Mucosa of gallbladder (tissue), 1 donor: ENCODE measurements around the gene PYM1. TPM values are rescaled to one million over a fixed set of nuclear protein-coding genes. Genes with fewer than 3 reads are reported as not detected.
"Not testable (repeated sequence)": the region's sequence is repeated elsewhere in the genome, so short reads cannot be mapped to it uniquely, and the experiment has no call there.

Experiments used
- DNase-seq: peaks from one replicate; pipeline ENCODE4 v3.0.0-alpha.2; 2020; ENCODE audit warnings: low spot score
- total RNA-seq: library from RNA; stranded (reverse); gene quantifications from one replicate; pipeline ENCODE4 v1.2.1, GENCODE V29; 2021
- donor health status: DM: no; HTN: no; CAD: no.

The PYM1 gene
- total RNA-seq, 1 donor from 2014 or later, result 25.1 TPM

DNA sequence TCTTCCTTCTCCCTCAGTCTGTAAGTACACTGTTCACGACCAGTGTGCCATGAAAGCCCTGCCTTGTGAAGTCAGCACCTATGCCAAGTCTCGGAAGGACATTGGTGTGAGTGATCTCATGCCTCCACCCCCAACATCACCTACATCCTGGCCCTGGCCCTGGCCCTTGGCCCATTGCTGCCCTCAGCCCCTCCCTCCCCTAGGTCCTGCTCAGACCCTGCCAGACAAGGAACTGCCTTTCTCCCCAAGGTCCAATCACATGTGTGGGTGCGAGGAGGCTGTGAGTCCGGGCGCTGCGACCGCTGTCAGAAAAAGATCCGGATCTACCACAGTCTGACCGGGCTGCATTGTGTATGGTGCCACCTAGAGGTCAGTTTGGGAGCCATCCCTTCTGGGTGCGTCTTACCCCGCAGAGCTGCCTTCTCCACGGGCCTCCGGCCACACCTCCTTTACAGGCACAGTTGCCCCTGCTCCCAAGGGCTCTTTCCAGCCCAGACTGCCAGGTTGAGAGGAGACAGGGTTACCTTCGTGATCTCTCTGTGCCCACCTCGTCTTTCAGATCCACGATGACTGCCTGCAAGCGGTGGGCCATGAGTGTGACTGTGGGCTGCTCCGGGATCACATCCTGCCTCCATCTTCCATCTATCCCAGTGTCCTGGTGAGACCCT, 12.5 kb upstream of the PYM1 start:
- DNase-seq, result peak; percentile 91

DNA sequence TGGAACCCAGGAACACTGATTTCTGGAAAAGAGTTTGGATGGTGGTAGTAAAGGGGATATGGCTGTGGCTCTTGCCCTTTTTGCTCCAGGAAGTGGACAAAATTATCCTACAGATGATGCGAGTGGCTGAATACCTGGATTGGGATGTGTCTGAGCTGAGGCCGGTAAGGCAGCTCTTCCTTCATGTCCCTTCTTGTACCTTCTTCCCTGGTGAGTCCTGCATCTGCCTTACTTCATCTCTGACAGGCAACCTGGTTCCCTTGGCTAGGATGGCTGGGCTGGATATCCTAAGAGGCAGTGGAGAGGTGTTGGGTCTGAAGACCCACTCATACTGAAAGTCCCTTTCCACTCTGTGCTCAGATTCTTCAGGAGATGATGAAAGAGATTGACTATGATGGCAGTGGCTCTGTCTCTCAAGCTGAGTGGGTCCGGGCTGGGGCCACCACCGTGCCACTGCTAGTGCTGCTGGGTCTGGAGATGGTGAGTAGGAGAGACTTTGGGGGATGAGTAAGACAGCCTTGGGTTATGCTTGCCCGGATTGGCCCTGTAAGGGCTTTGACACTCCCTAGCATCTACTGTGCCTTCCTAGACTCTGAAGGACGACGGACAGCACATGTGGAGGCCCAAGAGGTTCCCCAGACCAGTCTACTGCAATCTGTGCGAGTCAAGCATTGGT, 11.3 kb upstream of the PYM1 start:
- no peak for DNase-seq

DNA sequence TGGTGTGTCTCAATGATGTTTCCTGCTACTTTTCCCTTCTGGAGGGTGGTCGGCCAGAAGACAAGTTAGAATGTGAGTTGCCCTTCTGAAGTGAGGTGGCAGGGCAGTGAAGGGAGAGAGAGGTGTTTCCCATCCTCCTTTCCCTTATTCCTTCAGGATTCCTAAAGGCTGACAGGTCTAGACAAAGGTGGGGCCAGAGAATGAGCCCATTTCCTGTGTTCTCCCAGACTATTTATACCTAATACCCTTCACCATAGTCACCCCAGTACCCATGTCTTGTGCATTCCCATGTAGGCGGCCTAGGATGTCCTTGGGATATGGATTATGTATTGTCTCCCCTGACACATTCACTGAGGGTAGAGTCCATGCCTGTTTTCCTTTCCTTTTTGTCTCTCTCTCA, 10.3 kb upstream of the PYM1 start:
- no peak for DNase-seq

DNA sequence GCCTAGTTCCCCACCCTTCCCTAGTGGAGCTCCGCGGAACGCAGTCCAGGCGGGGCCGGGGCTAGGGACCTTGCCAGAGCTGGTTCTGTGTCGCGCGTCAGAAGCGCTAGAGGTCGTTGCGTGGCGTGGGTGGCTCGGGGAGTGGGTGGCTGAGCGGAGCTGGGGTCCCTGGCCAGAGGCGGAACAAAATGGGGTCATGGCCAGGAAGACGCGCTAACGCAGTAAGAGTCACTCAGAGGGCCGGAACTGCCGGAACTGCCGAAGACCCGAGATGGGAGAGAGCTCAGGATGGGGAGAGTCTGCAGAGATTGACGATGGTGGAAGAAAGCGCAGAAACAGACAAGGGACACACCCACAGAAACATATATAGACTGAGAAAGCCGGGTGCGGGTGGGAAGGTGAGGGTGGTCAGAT, 8.1 kb upstream of the PYM1 start:
- DNase-seq, result peak; percentile 16

DNA sequence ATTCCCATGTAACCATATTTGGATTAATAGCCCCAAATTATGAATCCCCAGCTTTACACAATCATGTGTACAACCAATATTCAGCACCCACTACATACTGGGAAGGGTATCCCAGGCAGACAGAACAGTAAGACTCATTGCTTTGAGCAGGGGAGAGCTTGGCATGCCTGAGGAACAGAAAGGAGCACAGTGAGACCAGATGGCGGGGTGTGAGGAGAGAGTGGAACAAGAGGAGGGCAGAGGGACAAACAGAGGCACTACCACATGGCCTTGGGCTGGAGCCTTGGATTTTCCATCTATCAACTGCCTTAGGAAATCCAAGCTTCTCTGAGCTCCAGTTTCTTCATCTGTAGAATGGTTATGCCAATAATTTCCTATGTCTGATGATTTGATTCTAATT, 7.1 kb upstream of the PYM1 start:
- no peak for DNase-seq

DNA sequence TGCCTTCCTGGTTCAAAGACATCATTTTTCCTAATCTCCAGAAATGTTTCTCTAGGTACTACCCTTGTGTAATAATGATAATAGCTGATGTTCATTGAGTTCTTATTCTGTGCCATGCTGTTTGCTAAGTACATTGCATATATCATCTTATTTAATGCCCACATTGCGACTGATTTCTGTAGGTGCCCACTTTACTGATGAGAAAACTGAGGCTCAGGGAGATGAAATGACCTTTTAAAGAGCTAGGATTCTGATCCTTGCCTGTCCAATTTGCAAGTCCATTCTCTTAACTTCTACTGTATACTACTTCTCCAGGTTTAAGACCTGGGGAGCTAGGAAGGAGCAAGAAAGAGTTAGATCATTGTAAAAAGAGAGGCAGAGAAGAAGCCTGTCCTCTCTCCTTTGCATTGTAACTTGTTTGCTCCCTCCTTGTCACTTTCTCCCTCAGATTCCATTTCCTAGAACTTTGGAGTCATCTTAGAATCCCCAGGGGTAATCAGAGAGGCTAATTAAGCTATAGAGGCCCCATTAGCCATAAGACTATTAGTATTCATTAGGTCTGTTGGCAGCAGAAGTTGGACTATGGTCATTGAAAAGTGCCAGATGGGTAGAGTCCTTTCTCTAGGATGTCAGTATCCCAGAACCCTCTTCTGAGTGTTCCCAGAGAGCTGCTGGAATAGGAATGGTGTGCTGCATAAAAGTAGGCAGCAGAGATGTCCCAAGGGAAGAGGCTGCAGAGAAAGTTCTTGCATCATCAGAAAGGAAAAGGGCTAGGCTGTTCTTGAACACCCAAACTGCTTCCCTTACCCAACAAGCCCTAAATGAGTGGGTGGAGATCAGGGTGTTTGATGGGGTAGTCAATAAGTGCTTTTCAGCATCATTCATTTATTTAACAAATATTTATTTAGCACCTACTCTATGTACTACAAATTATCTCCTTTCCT, 6.4 kb upstream of the PYM1 start:
- no peak for DNase-seq

DNA sequence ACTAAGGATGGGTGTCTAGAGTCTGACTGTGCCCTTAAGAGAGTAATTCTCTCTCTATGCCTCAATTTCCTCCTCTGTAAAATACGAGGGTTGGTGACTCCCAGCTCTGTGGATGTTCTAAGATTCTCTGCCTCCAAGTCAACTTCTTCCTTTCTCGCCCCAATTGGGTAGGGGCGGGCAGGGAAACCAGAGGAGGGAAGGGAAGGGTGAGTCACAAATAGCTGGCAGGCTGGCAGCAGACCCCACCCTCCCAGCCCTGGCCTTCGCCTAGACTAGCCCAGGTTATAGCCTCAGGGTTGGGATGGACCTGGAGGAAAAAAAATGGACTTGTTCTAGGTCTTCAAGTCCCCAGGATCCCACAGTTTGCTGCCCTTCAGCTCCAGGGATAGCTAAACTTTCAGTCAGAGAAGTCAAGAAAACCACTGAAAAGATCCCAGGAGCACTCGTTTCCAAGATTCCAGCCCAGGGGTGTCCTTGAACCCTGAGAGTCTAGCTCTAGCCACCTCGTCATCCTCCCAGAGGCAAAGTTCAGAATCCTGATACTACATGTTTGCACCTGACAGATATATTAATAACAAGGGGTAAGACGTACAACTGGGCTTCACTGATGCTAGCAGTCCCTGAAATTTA, 5.6 kb upstream of the PYM1 start:
- no peak for DNase-seq

DNA sequence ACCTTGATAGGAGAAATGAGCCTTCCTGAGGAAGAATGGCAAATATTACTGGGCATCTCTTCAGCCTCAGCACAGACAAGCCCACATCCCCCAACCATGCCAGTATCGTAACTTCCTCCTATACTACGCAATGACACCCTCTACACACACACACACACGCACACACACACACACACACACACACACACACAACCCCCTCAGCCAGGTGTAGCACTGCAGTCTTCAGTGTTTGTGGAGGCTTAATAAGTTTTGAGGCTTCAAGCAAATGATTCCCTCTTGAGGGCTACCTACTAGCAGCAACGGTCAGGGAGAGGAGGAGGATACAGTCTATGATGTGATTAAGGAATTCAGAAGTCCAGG, 4.8 kb upstream of the PYM1 start:
- no peak for DNase-seq

DNA sequence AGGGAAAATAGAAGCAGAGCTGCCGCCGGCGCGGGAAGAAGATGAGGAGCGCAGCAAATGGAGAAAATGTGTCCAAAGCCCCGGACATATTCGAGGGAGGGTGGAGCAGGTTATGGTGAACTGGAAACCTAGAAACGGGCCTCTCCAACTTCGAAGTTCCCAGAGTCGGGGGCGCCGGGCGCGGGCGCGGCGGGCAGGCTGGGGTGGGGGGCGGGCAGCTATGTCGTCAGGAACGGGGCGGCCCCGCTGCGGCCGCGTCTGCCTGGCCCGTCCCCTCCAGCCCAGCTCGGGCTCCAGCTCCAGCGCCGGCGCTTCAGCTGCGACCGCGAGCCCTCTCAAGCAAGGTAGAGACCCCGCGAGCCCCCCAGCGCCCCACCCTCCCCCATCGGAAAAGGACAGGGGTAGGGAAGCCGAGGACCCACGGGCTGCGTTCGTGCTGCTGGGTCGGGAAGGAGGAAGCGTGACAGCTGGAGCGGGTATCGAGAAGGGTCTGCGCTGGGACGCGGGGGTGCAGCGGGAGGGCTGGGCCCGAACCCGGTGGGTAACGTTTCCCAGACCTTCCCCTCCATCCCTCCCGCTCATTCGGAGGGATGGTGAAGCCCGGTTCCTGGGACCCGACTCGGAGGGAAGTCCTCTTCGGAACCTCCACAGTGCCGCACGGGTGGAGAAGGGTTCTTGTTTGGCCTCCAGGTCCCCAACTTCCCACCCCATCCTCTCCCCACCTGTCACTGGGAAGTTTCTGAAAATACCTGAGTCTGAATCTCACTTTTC, 4.3 kb upstream of the PYM1 start:
- peak; percentile 42 for DNase-seq

DNA sequence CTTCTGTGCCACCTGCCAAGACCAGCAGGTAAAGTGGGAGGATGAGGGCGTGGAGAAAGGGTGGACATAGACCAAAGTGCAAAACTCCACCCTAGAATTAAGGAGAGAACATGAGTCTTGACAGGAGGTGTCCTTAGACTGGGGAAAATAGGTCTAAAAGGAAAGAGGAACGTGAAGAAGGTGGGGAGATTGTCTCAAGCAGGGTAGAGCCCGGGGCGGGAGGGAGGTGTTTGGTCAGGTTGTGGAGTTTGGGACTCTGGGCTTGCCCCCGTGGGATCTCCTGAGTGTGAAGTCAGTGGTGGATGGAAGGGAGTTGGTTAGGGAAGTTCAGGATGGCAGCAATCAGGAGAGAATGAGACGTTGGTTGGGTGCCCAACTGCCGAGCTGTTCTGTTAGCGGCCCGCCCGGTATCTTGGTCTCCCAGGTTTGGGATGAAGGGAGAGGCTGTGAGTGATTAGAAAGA, 3.7 kb upstream of the PYM1 start:
- no peak for DNase-seq

DNA sequence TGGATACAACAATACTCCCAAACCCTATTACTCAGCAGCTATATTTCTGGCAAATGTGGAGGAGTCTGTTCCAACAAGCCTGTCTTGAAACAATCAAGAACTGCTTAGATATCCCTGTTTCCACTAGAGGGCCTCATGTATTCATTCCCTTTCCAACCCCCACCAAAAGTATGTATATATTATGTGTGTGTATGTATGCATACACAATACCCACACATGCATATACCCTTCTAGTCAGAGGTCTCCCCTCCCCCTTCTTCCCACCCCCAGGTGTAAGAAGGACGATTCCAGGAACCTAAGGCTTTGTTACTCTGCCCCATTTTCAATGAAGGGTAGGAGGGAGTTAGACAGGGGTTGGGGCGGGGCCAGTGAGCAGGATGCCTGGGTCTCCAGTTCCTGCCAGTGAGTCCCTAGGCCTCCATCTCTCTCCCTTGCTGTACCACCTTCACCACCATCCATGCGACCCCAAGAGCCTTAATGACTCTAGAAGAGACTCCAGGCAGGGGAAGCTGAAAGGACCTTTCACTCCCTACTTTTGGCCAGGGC, 3.1 kb upstream of the PYM1 start, which contains the start of gene DGKA:
TSS of gene DGKA (plus strand) at position 392 of the 546 bp plus-strand sequence. CDS start 5,342 bp downstream, outside the sequence.
- DNase-seq, result peak; percentile 21

DNA sequence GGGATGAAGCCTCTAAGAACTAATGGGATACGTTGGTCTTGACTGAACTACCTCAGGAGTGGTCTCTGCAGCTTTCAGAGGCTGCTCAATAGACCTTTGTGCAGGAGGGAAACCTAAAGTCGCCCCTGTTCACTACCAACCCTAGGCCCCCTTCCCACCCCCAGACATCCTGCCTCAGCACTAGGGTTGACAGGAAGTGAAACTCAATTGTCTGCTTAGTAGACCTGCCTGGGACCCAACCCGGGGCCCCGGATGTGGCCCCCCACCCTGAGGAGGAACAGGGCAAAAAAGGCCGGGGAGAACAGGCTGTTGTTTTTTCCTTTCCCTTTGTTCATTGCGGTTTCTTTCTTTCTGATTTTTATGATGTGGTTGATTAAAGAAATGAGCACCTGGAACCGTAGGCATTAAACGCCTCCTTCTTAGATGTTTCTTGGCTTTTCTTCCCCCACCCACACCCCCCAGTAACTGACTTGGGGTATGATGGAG, 1.7 kb upstream of the PYM1 start:
- DNase-seq, result peak; percentile 28

DNA sequence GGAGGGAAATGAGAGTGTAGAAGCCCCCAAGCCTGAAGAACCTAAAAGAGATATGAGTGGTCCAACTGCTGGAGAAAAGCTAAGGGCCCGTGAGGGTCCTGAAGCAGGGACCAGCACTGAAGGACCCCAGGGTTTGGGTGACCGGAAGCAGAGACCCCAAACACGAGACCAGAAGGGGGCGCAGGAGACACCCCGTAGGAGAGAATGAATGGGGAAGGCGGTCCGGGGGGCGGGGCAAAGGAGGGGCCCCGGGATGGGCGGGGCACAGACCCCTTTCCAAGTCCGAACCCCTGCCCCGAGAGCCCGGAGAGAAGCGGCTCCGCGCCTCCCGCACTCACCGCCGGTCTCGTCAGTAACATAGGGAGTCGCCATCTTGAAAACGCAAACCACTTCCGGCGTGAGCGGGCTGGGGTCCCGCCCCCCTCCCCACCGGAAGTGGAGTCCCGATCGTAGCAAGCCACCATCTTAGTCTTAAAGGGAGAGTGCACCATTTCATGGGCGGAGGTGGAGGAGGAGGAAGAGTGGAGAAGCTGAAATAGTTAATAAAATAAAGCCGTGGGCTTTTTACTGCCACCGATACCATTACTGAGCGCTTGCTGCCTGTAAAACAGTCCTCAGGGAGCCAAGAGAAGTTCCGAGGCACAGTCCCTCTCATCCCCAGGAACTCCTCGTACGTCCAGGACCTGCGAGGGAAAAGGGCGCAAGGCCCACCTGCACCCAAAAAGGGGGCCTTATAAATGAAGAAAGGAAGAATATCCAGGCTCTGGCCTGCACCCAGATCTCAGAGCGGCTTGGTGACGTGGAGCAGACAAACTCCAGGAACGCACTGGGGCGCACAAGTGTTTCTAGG, 731 bp downstream of the PYM1 start:
- DNase-seq, result peak; percentile 89

DNA sequence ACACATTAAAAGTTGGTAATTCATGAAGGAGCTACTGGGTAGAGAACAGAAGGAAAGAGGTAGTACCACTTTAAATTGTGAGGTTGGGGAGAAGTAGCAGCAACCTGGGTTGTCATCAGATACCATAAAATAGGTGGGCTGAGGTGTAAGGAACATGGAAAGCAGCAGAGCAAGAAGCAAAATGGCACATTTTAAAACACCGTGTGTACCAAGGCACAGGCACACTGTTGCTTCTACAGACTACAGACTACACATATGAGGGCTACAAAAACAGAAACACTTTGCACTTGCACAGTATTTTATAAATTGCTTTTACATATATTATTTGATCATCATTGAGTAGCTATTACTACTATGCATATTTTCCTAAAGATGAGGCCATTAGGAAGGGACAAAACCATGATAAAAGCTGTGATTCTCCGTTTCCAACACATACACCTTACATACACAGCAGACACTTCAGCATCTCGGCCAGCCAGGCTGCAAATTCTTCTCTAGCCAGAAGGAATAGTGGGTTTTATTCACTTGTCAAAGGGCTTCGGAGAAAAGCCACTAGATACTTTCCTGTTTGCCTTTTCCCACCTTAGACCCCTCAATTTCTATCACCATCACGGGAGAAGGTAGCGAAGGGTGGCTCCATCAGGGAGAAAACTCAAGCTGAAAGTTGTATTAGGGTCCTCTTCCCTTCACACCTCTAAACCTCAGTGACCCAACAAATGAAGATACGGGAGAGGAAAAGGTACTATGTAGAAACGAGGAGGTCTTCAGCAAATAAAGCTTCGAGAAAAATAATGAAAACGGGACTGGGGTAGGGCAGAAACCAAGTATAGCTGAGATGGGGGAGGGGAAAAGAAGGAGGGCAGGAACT, 1.6 kb downstream of the PYM1 start:
- DNase-seq, result no peak

DNA sequence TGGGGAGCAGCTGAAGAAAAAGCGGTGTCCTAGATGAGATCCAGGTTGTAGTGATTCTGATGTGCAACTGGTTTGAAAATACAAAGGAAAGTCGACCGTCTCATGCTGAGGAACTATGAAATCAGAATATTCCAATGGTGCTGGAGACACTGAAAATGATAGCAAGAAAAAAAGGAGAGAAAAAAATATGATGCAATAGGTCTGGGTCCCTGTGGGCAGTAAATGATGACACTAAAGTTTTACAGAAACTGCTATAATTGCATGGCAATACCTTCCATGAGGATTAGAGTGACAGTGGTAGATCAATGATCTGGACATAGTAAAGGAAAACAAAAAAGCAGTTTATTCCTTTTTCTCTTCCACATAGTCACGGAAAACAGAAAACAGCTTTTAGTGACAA, 2.3 kb downstream of the PYM1 start:
- no peak for DNase-seq

DNA sequence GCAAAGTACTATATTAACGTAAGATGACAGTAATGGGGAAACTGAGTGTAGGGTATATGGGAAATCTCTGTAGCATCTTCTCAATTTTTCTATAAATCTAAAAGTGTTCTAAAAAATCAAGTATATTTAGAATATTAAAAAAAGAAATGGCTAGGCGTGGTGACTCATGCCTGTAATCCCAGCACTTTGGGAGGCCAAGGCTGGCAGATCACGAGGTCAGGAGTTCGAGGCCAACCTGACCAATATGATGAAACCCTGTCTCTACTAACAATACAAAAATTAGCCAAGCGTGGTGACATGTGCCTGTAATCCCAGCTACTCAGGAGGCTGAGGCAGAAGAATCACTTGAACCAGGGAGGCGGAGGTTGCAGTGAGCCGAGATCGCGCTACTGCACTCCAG, 4.0 kb downstream of the PYM1 start:
- not testable (repeated sequence) for DNase-seq

DNA sequence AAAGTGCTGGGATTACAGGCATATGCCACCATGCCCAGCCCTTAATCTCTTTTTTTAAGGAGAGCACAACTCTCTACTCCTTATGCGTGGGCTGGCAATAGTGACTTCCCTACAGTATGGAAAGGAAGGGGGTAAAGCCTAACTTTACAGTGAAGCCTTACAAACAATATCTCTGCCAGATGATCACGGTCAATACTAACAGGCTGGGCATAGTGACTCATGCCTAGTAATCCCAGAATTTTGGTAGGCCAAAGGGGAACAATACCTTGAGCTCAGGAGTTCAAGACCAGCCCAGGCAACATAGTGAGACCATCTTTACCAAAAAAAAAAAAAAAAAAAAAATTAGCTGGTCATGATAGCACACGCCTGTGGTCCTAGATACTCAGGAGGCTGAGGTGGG, 5.6 kb downstream of the PYM1 start:
- no peak for DNase-seq

DNA sequence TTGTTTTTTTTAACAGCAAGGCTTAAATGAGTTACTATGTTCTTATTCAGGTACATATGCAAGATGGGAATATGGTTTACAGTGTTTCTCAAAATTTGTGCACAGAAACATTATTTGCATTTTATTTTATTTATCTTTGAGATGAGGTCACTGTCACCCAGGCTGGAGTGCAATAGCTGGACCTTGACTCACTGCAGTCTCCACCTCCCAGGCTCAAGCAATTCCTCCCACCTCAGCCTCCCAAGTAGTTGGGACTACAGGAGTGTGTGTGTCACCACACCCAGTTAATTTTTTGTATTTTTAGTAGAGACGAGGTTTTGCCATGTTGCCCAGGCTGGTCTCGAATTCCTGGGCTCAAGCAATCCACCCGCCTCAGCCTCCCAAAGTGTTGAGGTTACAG, 8.7 kb downstream of the PYM1 start:
- DNase-seq, result not testable (repeated sequence)

DNA sequence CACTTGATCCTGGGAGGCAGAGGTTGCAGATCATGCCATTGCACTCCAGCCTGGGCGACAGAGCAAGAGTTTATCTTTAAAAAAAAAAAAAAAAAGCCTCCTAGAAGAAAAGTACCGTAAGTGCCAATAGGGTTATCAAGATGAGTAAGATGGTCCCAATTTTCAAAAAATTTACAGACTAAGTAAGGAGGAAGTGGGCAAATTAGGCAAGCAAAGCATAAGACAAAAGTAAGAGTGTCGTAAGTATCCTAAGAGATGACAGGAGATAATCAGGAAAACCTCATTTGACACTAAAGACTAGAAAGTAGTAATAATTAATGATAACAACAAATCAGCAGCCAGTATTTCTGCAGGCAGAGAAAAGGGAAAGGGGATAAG, 12.2 kb downstream of the PYM1 start:
- no peak for DNase-seq
